Psoas muscle (tissue), 8 donors: ENCODE measurements around the gene AUTS2. TPM values are rescaled to one million over a fixed set of nuclear protein-coding genes. Genes with fewer than 3 reads are reported as not detected.
A peak's percentile ranks its signal among the peaks of the same experiment; 100 is the strongest.

Experiments used
- ATAC-seq, 4 donors: fragments of 200-7000 bp; cut with Tn5 transposase; one replicate each; pipeline ENCODE4 v1.9.1; 2020; ENCODE audit warnings: moderate library complexity in 3 of 4, mild to moderate bottlenecking in 2 of 4
- DNase-seq, 2 donors: peaks; one replicate each; pipeline ENCODE4 v3.0.0-alpha.2; 2020
- H3K27ac ChIP-seq: fragments of 200-600 bp; one replicate; pipeline ENCODE4 v1.8.0; 2022
- H3K27me3 ChIP-seq, 3 donors: fragments of 200-600 bp in 1 of 3; one replicate each; pipeline versions ENCODE4 v1.6.1 to v1.8.0; 2013 to 2022; ENCODE audit warnings: low read length in 2 of 3, mild to moderate bottlenecking in 2 of 3, moderate library complexity in 1 of 3; ENCODE audit not compliant: insufficient read depth in 3 of 3
- H3K36me3 ChIP-seq, 2 donors: fragments of 200-600 bp in 1 of 2; one replicate each; pipeline versions ENCODE4 v1.6.1 to v1.8.0; 2013 to 2022; ENCODE audit warnings: low read depth in 1 of 2, mild to moderate bottlenecking in 1 of 2, moderate library complexity in 1 of 2; ENCODE audit not compliant: insufficient read depth in 1 of 2
- H3K4me1 ChIP-seq: fragments of 200-600 bp; one replicate; pipeline ENCODE4 v1.8.0; 2022
- H3K4me3 ChIP-seq: fragments of 200-600 bp; one replicate; pipeline ENCODE4 v1.8.0; 2022; ENCODE audit warnings: mild to moderate bottlenecking
- H3K9me3 ChIP-seq: fragments of 200-600 bp; one replicate; pipeline ENCODE4 v1.8.0; 2022
- CTCF ChIP-seq: fragments of 200-600 bp; IDR thresholded peaks from one replicate; pipeline ENCODE4 v1.8.0; 2022; ENCODE audit warnings: antibody characterized with exemption
- WGBS, 3 donors: extraction: QIAGEN DNeasy Blood & Tissue Kit; methylation state at CpG; one replicate each; pipeline versions ENCODE4 v1.1.6 to v1.1.7; 2013; 5-methylcytosine and 5-hydroxymethylcytosine counted together
- intact Hi-C, 2 donors: fragments of 100-400 bp; cut with DNase I; formaldehyde crosslinking; loops; one replicate each; pipeline versions ENCODE4 v1.11.0 to v1.14.2; 2022
- polyA plus RNA-seq, 3 donors: library from polyadenylated mRNA; stranded (reverse); fragments of 200-250 nt; gene quantifications; one replicate each; pipeline ENCODE4 v1.2.3, GENCODE V29; 2013
- total RNA-seq, 4 donors: library from RNA; stranded (reverse); fragmentation: NEBNext Ultra II Directional in 2 of 4; extraction: Animal tissue kit (Norgen Biotek cat#: 25700) in 2 of 4; gene quantifications; one replicate each; pipeline versions ENCODE4 v1.2.1 to v1.2.4, GENCODE V29; 2021 to 2023
- donor health status: healthy with polysubstance abuse.
- donor health status: DM: no; HTN: no; CAD: no; lungs with moderate emphysema.
- donor health status: Bipolar disorder and iron deficiency.
- donor health status: healthy.
- donor health status: DM: yes; HTN: yes; CAD: no.
- donor health status: DM: no; HTN: no; CAD: no.
- donor health status: DM: no; HTN: no; CAD: no.
- donor health status: DM: yes; HTN: yes; CAD: no.

AUTS2 gene
- total and polyA plus RNA-seq, 7 donors: 5.0 to 33.5 (median 14.3) TPM

DNA sequence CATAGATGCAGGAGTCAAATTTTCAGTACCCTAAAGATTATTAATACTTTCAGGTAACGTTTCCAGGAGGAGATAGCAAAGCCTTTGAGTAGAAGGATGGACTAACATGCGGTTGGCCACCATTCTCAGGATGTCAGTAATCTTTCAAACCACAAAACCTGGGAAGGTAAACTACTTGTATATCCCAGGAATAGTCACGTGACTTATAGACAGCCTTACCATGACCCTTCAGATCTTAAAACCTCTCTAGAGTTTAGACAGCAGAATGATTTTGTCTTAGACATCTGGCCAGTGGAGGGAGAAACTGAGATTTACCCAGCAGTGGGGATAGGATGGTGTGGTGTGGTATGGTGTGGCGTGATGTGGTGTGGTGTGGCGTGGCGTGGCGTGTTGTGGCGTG, 1085.9 kb downstream of the AUTS2 start:
- Histone ChIP-seq H3K36me3 (no peaks in the 10 kb centered on the region), H3K27me3 (no peaks in the 10 kb centered on the region), H3K4me3 (no peak overlapping the region), H3K4me1 (no peaks in the 10 kb centered on the region), H3K27ac (no peak overlapping the region), H3K9me3 (no peaks in the 10 kb centered on the region)
- WGBS, 3 donors: 95 to 98% (median 98%) methylated on average over 8 of the region's 8 CpGs
- ATAC-seq (no peak), DNase-seq (no peak)
- no peak for TF ChIP-seq CTCF
- intact Hi-C loops: no loop called here

DNA sequence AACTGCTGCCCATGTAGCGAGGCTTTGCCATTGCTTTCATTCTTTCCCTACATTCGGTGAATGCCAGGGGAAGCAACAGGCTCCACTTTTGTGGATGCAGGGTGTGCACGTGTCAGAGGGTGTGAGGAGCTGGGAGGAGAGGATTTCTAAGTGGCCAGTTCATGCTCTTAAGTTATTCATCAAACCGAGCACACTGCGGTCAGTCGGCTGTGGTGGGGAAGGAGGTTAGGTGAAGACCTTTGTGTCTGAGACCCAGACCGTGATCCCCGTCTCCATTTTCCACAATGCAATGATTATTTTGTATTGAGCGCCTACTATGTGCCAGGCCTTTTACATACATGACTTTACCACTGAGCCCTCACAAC, 1095.0 kb downstream of the AUTS2 start:
- TF ChIP-seq CTCF: no peak
- 16 to 25% (median 18%) methylated on average over 9 of the region's 9 CpGs for WGBS, 3 donors
- Histone ChIP-seq H3K27ac (peak overlapping the region; percentile 81), H3K9me3 (no peaks in the 10 kb centered on the region), H3K4me3 (peak overlapping the region; percentile 81), H3K36me3 (no peaks in the 10 kb centered on the region), H3K4me1 (peaks cover 12% of the 10 kb centered on the region), H3K27me3 (no peaks in the 10 kb centered on the region)
- DNase-seq (peak in 1 of 2 donors; percentile 30), ATAC-seq (peak; percentile 6 to 21 (median 11))
- intact Hi-C loops: loop anchor here (2.0 to 10.0 kb wide), 4 partner anchors 25 to 279 kb away; no protein-coding TSS in a partner anchor

DNA sequence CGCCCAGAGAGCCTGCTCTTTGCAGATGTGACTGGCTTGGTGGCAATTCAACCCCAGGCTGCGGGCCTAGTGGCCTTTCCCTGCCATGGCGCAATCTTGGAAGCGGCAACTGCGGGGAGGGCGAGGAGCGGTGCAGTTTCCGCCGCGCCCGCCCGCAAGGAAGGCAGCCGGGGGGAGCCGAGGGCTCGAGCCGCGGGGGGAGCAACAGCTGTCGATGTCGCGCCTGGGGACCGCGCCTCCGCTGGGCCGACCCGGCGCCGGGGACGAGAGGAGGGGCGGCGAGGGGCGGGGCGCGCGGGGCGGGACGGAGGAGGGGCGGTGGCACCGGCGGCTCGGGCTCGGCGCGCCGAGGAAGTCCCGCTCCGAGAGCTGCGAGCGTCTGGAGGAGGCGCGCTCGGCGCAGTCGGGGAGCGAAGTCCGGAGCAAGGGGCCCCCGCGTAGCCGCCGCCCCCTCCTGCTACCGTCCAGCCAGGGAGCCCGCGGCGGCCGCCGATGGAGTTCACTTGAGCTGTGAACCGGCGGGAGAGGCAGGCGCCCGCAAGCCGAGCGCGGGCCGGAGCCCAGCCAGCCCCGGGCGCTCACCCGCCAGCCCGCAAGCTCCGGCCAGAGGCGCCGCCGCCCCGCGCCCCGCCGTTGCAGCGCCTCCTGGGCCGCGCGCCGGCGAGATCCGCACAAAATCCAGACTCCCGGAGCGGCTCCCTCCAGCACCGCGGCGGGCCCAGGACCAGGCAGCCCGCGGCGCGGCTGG, 1095.6 kb downstream of the AUTS2 start:
- WGBS, 3 donors: 0 to 1% (median 0%) methylated on average over 40 to 101 of the region's 101 CpGs
- no peaks in the 10 kb centered on the region for H3K27me3 ChIP-seq
- TF ChIP-seq CTCF: peak; percentile 20
- H3K27ac ChIP-seq: peak overlapping the region; percentile 81
- ATAC-seq (peak; percentile 88 to 91 (median 90)), DNase-seq (peak; percentile 91 to 95)
- H3K36me3 ChIP-seq: no peaks in the 10 kb centered on the region
- intact Hi-C loops: loop anchor here (2.0 to 10.0 kb wide), 4 partner anchors 25 to 279 kb away; no protein-coding TSS in a partner anchor
- peaks cover 16% of the 10 kb centered on the region for H3K4me1 ChIP-seq
- no peaks in the 10 kb centered on the region for H3K9me3 ChIP-seq
- peak overlapping the region; percentile 81 for H3K4me3 ChIP-seq

- H3K4me3 ChIP-seq: peak overlapping the region; percentile 81
- no peaks in the 10 kb centered on the region for H3K36me3 ChIP-seq
- peak overlapping the region; percentile 81 for H3K27ac ChIP-seq
- intact Hi-C loops: loop anchor here (5.0 to 10.0 kb wide), 3 partner anchors 122 to 280 kb away; no protein-coding TSS in a partner anchor
- ATAC-seq (peak; percentile 31 to 59 (median 39)), DNase-seq (peak; percentile 38 to 67)
- 1% methylated on average over 43 to 80 of the region's 80 CpGs for WGBS, 3 donors
- H3K4me1 ChIP-seq: peaks cover 22% of the 10 kb centered on the region
- no peak for TF ChIP-seq CTCF
- H3K27me3 ChIP-seq: no peaks in the 10 kb centered on the region
- no peaks in the 10 kb centered on the region for H3K9me3 ChIP-seq
These were observed 1096.2 kb downstream of the AUTS2 start for GRCh38 chr7:70694434-70694970.
